Calu3 (cell line): Measurements from ENCODE around the gene CNIH4. TPM values are rescaled to one million over a fixed set of nuclear protein-coding genes. Genes with fewer than 3 reads are reported as not detected.

Source experiments
- BruUV-seq: library from RNA; stranded (reverse); fragments of 400-500 nt; replicated peaks from 2 replicates; lab custom pipeline; 2021; lab: Mats Ljungman, UMichigan
- CTCF ChIA-PET: fragments of 300-600 bp; sonication (Branson Sonifier 250); formaldehyde crosslinking; loops from one replicate; lab custom pipeline; 2022; ENCODE audit warnings: antibody characterized with exemption; lab: Charles Lee
- DNase-seq: peaks from one replicate; pipeline ENCODE4 v3.0.0; 2022
- H3K27ac Mint-ChIP-seq: one replicate; pipeline ENCODE4 v1.8.0; 2022; ENCODE audit warnings: mixed read lengths; ENCODE audit not compliant: unreplicated experiment
- H3K27me3 Mint-ChIP-seq: one replicate; pipeline ENCODE4 v1.8.0; 2022; ENCODE audit warnings: mixed read lengths; ENCODE audit not compliant: unreplicated experiment
- H3K36me3 Mint-ChIP-seq: one replicate; pipeline ENCODE4 v1.8.0; 2022; ENCODE audit warnings: mild to moderate bottlenecking, moderate library complexity, mixed read lengths; ENCODE audit not compliant: insufficient read depth, unreplicated experiment
- H3K4me1 Mint-ChIP-seq: one replicate; pipeline ENCODE4 v1.8.0; 2022; ENCODE audit warnings: mild to moderate bottlenecking, low read depth, mixed read lengths; ENCODE audit not compliant: unreplicated experiment
- H3K4me3 Mint-ChIP-seq: one replicate; pipeline ENCODE4 v1.8.0; 2022; ENCODE audit warnings: mild to moderate bottlenecking, low read depth, moderate library complexity, mixed read lengths; ENCODE audit not compliant: unreplicated experiment
- H3K9me3 Mint-ChIP-seq: one replicate; pipeline ENCODE4 v1.8.0; 2022; ENCODE audit warnings: low read depth, mixed read lengths; ENCODE audit not compliant: unreplicated experiment
- CTCF ChIP-seq: fragments of 200-600 bp; IDR thresholded peaks from one replicate; pipeline ENCODE4 v1.8.0; 2022; ENCODE audit warnings: antibody characterized with exemption; ENCODE audit not compliant: unreplicated experiment
- intact Hi-C: fragments of 100-400 bp; cut with micrococcal nuclease; formaldehyde crosslinking; loops from one replicate; pipeline ENCODE4 v1.10.0; 2022; ENCODE audit not compliant: unreplicated experiment
- total RNA-seq: library from RNA; stranded (reverse); gene quantifications from 2 replicates; pipeline ENCODE4 v1.2.3, GENCODE V29; 2022

The CNIH4 gene
- total RNA-seq, 1 experiment from 2014 or later, result 91.4 TPM

DNA sequence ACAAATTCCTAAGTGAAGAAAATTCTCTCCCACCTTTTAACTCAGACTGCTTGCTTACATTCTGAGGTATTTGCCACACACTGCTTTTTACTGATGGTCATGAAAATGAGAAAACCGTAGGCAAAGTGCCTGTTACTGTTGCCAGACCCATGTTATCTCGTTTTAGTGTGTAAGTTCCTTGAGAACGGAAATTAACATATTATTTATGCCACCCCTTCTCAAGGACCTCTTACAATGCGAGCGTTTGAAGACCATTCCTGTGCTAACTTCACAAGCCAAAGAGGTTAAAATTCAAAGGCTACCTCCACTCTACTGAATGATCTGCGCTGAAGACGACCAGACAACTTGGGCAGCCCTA lies 27.2 kb upstream of the CNIH4 start:
- peaks cover 23% of the 10 kb centered on the region for H3K36me3 Mint-ChIP-seq
- CTCF ChIA-PET, result interaction anchor here (1.0 to 1.4 kb wide), 3 partner anchors 14 to 593 kb away, joined by 3 to 4 read pairs (median 3); no protein-coding TSS in a partner anchor
- intact Hi-C loops, result no loop called here
- peak overlapping the region; percentile 95 for H3K4me3 Mint-ChIP-seq
- no TSS peak for BruUV-seq
- H3K4me1 Mint-ChIP-seq, result peaks cover 30% of the 10 kb centered on the region
- H3K27ac Mint-ChIP-seq, result peak overlapping the region; percentile 99
- H3K9me3 Mint-ChIP-seq, result no peaks in the 10 kb centered on the region
- no peak for TF ChIP-seq CTCF
- DNase-seq, result no peak
- no peaks in the 10 kb centered on the region for H3K27me3 Mint-ChIP-seq

DNA sequence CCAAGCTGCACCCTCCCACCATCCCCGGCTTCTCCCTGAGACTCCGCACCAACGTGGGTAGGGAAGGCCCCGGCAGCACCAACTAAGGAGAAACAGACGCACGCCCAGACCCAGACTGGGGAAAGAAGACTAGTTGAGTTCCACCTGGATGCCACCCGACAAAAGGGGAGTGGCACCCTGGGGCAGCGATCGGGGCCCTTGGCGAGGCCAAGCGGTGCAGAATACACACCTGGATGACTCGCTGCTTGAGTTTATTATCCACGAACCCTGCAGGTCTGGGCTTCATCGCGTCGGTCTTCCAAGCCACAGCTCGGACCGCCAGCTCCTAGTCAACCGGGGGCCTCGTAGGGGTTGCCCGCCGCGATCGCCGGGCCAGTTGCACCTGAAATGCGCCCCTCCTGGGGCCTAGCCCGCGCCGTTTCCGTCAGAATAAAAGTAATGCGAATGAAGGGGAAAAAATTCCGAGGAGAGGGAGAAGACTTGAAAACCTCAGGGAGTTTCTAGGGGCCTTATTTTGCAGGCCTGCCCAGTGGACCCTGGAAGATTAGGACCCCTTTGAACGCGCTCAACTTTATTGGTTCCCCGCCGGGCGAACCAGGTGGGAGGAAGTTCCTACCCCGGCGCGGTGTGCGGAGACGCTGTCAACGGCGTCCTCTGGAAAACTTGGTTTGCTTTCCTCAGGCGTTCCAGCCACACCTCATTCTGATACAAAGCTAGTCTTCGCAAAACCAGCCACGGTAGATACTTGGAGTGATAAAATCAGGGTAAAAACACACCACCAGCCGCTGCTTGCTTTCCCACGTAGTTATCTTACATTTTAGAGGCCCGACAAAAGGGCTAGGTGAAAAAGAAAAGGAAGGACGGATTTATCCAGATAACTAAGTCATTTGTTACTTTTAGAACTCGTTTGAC lies 26.6 kb upstream of the CNIH4 start, which contains the start of gene NVL:
NVL (minus strand) TSS at position 331 of the 912 bp plus-strand sequence; CDS start at position 286, 45 bp downstream.
- no TSS peak for BruUV-seq
- no peaks in the 10 kb centered on the region for H3K27me3 Mint-ChIP-seq
- no peaks in the 10 kb centered on the region for H3K9me3 Mint-ChIP-seq
- peak within 1 kb of the TSS; percentile 99 for H3K27ac Mint-ChIP-seq
- peaks cover 23% of the 10 kb centered on the region for H3K36me3 Mint-ChIP-seq
- H3K4me1 Mint-ChIP-seq, result peaks cover 30% of the 10 kb centered on the region
- peak within 1 kb of the TSS; percentile 95 for H3K4me3 Mint-ChIP-seq
- CTCF ChIA-PET, result interaction anchor here (0.5 to 1.4 kb wide), 4 partner anchors 15 to 592 kb away, joined by 3 to 4 read pairs (median 4); no protein-coding TSS in a partner anchor
- DNase-seq, result peak; percentile 89
- intact Hi-C loops, result loop anchor here (1.0 kb wide), 1 partner anchor 30 kb away; no protein-coding TSS in a partner anchor
- TF ChIP-seq CTCF, result no peak

- no peak for TF ChIP-seq CTCF
- Mint-ChIP-seq H3K36me3 (peaks cover 23% of the 10 kb centered on the region), H3K4me1 (peaks cover 30% of the 10 kb centered on the region), H3K27ac (peak overlapping the region; percentile 99), H3K27me3 (no peaks in the 10 kb centered on the region), H3K4me3 (peak overlapping the region; percentile 95), H3K9me3 (no peaks in the 10 kb centered on the region)
- intact Hi-C loops, result no loop called here
- no TSS peak for BruUV-seq
- no peak for DNase-seq
- CTCF ChIA-PET, result interaction anchor here (0.7 kb wide), 1 partner anchor 1943 kb away, joined by 3 read pairs; no protein-coding TSS in a partner anchor
Observed at GRCh38 chr1:224331326-224331725, 25.4 kb upstream of the CNIH4 start.

DNA sequence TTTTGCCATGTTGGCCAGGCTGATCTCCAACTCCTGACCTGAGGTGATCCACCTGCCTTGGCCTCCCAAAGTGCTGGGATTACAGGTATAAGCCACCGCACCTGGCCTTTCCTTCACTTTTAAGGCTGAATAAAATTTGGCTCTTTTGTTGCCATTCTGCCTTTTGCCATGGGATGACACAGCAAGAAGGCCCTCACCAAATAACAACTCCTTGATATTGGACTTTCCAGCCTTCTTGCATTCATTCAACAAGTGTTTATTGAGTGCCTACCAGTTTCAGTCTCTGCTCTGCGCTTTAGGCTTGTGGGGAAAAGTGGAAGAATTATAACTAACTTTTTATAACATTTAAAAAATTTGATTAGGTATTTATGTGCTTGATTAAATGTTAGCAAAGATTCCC lies 24.9 kb upstream of the CNIH4 start:
- CTCF ChIA-PET, result no interaction called here
- no peaks in the 10 kb centered on the region for H3K27me3 Mint-ChIP-seq
- H3K9me3 Mint-ChIP-seq, result no peaks in the 10 kb centered on the region
- no TSS peak for BruUV-seq
- intact Hi-C loops, result loop anchor here (2.0 kb wide), 1 partner anchor 633 kb away; no protein-coding TSS in a partner anchor
- no peak for TF ChIP-seq CTCF
- H3K27ac Mint-ChIP-seq, result no peak overlapping the region
- peaks cover 23% of the 10 kb centered on the region for H3K36me3 Mint-ChIP-seq
- DNase-seq, result no peak
- H3K4me1 Mint-ChIP-seq, result peaks cover 30% of the 10 kb centered on the region
- no peak overlapping the region for H3K4me3 Mint-ChIP-seq
